ENCODE measurements around the gene SV2C. TPM values are rescaled to one million over a fixed set of nuclear protein-coding genes. Genes with fewer than 3 reads are reported as not detected.

SV2C gene
- total RNA-seq, 1 donor from 2014 or later = 0.15 TPM

GRCh38 chr5:76125346-76125745, 42.2 kb downstream of the SV2C start:
- no peak for TF ChIP-seq CTCF (IDR thresholded peaks at IDR 0.05; ENCODE audit: unreplicated experiment)
- DNase-seq (ENCODE audit: low spot score) = no peak
- H3K27ac Mint-ChIP-seq (ENCODE audit: unreplicated experiment) = no peak overlapping the region
- H3K4me3 Mint-ChIP-seq (ENCODE audit: unreplicated experiment) = no peak overlapping the region
- H3K27me3 Mint-ChIP-seq (ENCODE audit: unreplicated experiment) = no peaks in the 10 kb centered on the region
- H3K36me3 Mint-ChIP-seq (ENCODE audit: low read depth, unreplicated experiment) = no peaks in the 10 kb centered on the region
- H3K4me1 Mint-ChIP-seq (ENCODE audit: unreplicated experiment) = no peaks in the 10 kb centered on the region
- H3K9me3 Mint-ChIP-seq (ENCODE audit: unreplicated experiment) = no peaks in the 10 kb centered on the region

- no peaks in the 10 kb centered on the region for H3K9me3 Mint-ChIP-seq (ENCODE audit: unreplicated experiment)
- DNase-seq (ENCODE audit: low spot score) = no peak
- no peak for TF ChIP-seq CTCF (IDR thresholded peaks at IDR 0.05; ENCODE audit: unreplicated experiment)
These were observed 42.7 kb downstream of the SV2C start for GRCh38 chr5:76125888-76126287.

GRCh38 chr5:76134003-76134402, 50.8 kb downstream of the SV2C start:
- no peak for DNase-seq (ENCODE audit: low spot score)
- Mint-ChIP-seq H3K4me1 (ENCODE audit: unreplicated experiment) (no peaks in the 10 kb centered on the region), H3K4me3 (ENCODE audit: unreplicated experiment) (no peak overlapping the region), H3K27ac (ENCODE audit: unreplicated experiment) (no peak overlapping the region), H3K36me3 (ENCODE audit: low read depth, unreplicated experiment) (no peaks in the 10 kb centered on the region), H3K27me3 (ENCODE audit: unreplicated experiment) (peaks cover 4% of the 10 kb centered on the region), H3K9me3 (ENCODE audit: unreplicated experiment) (no peaks in the 10 kb centered on the region)
- TF ChIP-seq CTCF (IDR thresholded peaks at IDR 0.05; ENCODE audit: unreplicated experiment) = no peak

More at GRCh38 chr5:76125888-76126287, 42.7 kb downstream of the SV2C start:
- Mint-ChIP-seq H3K4me3 (ENCODE audit: unreplicated experiment) (no peak overlapping the region), H3K4me1 (ENCODE audit: unreplicated experiment) (no peaks in the 10 kb centered on the region), H3K36me3 (ENCODE audit: low read depth, unreplicated experiment) (no peaks in the 10 kb centered on the region), H3K27me3 (ENCODE audit: unreplicated experiment) (no peaks in the 10 kb centered on the region), H3K27ac (ENCODE audit: unreplicated experiment) (no peak overlapping the region)

GRCh38 chr5:76134646-76135045, 51.5 kb downstream of the SV2C start:
- DNase-seq (ENCODE audit: low spot score) = no peak
- H3K27me3 Mint-ChIP-seq (ENCODE audit: unreplicated experiment) = peaks cover 4% of the 10 kb centered on the region
- no peak overlapping the region for H3K27ac Mint-ChIP-seq (ENCODE audit: unreplicated experiment)
- no peaks in the 10 kb centered on the region for H3K9me3 Mint-ChIP-seq (ENCODE audit: unreplicated experiment)
- H3K4me3 Mint-ChIP-seq (ENCODE audit: unreplicated experiment) = no peak overlapping the region
- no peak for TF ChIP-seq CTCF (IDR thresholded peaks at IDR 0.05; ENCODE audit: unreplicated experiment)
- no peaks in the 10 kb centered on the region for H3K4me1 Mint-ChIP-seq (ENCODE audit: unreplicated experiment)
- no peaks in the 10 kb centered on the region for H3K36me3 Mint-ChIP-seq (ENCODE audit: low read depth, unreplicated experiment)

- DNase-seq (ENCODE audit: low spot score) = no peak
- no peak for TF ChIP-seq CTCF (IDR thresholded peaks at IDR 0.05; ENCODE audit: unreplicated experiment)
- H3K27ac Mint-ChIP-seq (ENCODE audit: unreplicated experiment) = no peak overlapping the region
- H3K27me3 Mint-ChIP-seq (ENCODE audit: unreplicated experiment) = no peaks in the 10 kb centered on the region
- no peaks in the 10 kb centered on the region for H3K9me3 Mint-ChIP-seq (ENCODE audit: unreplicated experiment)
- no peaks in the 10 kb centered on the region for H3K36me3 Mint-ChIP-seq (ENCODE audit: low read depth, unreplicated experiment)
- H3K4me3 Mint-ChIP-seq (ENCODE audit: unreplicated experiment) = no peak overlapping the region
- no peaks in the 10 kb centered on the region for H3K4me1 Mint-ChIP-seq (ENCODE audit: unreplicated experiment)
These were observed 54.8 kb downstream of the SV2C start for GRCh38 chr5:76137887-76138542.
